GM19240 (cell line): ENCODE data around the gene SLC34A1.

ENCODE experiments used
- DNase-seq: peaks from one replicate; pipeline ENCODE4 v3.0.0; 2011; ENCODE audit warnings: low spot score; ENCODE audit not compliant: insufficient read length

The SLC34A1 gene

GRCh38 chr5:177430972-177431316 lies 46.7 kb downstream of the SLC34A1 start:
- DNase-seq = no peak

- DNase-seq = no peak
Observed at GRCh38 chr5:177431317-177432142, 47.3 kb downstream of the SLC34A1 start.

- no peak for DNase-seq
Observed at GRCh38 chr5:177432143-177432838, 48.1 kb downstream of the SLC34A1 start.

DNA sequence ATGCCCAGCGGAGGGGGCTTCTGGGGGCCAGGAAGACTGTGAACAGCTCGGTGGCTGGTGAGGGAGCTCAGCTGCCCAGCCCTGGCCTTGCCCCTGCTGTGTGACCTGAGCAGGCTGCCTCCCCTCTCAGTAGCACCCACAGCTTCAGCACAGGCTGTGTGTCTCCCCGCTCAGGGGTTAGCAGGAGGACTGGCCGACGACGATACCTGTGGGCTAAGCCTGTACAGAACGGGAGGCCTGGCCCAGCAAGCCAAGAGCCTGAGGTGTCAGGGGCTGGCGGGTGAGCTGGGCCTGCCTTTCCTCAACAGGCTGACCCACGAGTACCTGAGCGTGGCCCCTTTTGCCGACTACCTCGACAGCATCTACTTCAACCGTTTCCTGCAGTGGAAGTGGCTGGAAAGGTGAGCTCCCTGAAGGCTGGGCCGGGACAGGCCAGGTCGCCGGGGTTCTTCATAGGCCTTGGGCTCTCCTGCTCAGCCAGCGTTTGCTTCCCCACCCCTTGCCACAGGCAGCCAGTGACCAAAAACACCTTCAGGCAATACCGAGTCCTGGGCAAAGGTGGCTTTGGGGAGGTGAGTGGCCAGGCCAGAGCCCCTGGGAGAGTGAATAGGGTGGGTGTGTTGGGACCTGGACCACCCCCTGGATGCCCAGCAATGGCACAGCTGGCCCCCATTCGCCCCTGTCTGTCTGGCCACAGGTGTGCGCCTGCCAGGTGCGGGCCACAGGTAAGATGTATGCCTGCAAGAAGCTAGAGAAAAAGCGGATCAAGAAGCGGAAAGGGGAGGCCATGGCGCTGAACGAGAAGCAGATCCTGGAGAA lies 48.8 kb downstream of the SLC34A1 start:
- DNase-seq = no peak

DNA sequence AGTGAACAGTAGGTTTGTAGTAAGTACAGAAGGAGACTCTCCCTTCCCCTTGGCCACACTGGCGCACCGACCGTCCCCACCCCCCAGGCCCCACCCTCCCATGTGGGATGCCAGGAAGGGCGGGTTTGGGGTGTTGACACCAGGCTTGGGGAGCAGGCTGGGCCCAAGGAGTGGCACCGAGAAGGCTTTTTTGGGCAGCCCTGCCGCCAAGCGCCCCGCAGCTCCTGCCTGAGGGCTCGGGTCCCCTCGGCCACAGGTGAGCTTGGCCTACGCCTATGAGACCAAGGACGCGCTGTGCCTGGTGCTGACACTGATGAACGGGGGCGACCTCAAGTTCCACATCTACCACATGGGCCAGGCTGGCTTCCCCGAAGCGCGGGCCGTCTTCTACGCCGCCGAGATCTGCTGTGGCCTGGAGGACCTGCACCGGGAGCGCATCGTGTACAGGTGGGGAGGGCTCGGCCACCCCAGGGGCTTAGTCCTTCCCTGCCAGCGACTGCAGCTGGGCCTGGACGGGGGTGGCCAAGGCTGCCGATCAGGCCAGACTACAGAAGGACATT lies 49.5 kb downstream of the SLC34A1 start:
- no peak for DNase-seq

DNA sequence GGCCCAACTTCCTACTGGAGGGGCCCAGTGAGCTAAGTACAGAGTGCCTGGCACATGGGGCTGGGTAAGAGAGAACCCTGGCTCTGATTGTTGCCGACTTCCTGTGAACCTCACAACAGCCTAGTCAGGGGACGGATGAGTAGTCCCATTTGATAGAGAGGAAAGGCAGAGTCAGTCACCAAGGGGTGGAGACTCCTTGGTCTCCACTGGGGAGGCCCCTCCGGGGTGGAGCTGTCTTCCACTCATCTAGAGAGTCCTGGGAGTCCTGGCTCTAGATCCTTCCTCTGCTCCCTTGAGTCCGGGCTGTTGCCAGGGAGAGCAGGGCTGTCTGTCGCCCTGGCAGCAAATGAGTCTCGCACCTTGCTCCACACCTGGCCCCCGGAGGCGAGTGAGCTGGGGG lies 50.2 kb downstream of the SLC34A1 start:
- DNase-seq = no peak

DNA sequence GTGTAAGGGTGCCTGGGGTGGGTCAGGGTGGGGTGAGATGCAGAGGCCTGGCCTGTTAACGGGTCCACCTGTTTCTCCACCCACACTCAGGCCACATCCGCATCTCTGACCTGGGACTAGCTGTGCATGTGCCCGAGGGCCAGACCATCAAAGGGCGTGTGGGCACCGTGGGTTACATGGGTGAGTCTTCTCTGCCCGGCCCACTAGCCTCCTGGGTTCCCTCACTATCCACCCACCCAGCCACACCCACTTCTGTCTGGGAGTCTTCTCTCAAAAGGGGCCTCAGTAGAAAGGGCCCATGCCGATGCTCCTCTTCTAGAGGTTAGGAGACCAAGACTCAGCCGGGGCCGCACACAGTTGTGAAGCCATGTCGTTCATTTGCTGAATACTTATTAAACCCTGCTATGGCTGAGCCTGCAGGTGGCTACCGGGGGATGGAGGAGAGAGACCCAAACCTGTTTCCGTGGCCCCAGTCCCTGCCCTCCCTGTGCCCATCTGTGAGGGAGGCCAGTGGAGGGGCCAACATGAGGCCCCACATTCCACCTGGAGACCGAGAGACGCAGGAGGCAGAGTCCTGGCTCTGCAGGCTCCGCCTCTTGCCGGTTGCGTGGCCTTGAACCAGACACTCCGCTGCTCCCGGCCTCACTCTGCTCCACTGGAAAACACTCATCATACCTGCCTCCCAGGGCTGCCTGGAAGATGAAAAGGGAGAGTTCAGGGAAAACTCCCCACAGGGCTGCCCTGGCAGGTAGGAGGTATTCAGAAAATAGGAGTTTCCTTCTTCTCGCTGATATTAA lies 50.9 kb downstream of the SLC34A1 start:
- DNase-seq = no peak

DNA sequence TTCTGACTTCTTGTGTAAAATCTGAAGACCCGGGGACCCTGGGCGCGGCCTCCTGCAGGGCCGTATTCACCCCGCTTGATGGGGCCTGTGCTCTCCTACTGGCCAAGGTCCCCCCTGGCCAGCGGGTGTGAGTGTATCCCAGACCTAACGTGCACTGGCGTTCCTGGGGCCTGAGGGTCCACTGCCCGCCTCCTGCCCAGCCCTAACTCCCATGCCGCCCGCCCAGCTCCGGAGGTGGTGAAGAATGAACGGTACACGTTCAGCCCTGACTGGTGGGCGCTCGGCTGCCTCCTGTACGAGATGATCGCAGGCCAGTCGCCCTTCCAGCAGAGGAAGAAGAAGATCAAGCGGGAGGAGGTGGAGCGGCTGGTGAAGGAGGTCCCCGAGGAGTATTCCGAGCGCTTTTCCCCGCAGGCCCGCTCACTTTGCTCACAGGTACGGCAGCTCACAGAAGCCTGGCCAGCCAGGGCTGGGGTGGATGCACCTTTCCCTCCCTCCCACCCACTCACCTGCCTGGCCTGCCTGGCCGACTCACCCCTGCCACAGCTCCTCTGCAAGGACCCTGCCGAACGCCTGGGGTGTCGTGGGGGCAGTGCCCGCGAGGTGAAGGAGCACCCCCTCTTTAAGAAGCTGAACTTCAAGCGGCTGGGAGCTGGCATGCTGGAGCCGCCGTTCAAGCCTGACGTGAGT lies 51.8 kb downstream of the SLC34A1 start:
- no peak for DNase-seq

- DNase-seq = no peak
Observed at GRCh38 chr5:177437623-177438022, 53.4 kb downstream of the SLC34A1 start.

DNA sequence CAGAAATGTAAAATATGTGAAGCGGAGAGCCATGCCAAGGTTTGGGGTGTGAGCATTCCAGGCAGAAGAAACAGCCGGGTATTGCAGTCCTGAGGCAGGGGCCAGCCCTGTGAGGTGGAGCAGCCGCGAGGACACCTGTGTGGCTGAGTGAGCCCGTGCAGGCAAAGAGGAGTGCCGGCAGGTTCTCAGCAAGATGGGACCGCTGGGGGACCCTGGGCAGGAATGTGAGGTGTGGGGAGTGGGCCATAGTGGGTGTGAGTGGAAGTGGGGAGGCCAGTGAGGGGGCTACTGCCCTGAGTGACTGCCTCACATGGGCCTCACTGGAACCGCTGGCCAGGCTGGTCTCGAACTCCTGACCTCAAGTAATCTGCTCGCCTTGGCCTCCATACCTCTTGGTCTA lies 54.2 kb downstream of the SLC34A1 start:
- no peak for DNase-seq

DNA sequence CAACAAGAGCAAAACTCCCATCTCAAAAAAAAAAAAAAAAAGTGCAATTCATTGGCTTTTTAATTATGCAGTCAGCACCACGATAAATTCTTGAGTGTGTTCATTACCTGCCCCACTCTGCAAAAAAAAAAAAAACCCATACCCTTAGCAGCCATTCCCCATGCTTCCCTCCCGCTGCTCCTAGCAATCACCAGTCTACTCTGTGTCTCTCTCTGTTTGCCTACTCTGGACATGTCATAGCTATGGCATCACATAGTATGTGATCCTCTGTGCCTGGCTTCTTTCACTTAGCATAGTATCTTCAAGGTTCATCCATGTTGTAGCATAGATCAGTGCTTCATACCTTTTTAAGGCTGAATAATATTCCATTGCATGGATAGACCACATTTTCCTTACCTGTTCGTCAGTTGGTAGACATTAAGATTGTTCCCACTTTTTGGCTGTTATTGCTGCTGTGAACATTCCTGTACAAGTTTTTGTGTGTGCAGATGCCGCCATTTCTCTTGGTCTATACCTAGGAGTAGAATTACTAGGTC lies 55.4 kb downstream of the SLC34A1 start:
- no peak for DNase-seq

DNA sequence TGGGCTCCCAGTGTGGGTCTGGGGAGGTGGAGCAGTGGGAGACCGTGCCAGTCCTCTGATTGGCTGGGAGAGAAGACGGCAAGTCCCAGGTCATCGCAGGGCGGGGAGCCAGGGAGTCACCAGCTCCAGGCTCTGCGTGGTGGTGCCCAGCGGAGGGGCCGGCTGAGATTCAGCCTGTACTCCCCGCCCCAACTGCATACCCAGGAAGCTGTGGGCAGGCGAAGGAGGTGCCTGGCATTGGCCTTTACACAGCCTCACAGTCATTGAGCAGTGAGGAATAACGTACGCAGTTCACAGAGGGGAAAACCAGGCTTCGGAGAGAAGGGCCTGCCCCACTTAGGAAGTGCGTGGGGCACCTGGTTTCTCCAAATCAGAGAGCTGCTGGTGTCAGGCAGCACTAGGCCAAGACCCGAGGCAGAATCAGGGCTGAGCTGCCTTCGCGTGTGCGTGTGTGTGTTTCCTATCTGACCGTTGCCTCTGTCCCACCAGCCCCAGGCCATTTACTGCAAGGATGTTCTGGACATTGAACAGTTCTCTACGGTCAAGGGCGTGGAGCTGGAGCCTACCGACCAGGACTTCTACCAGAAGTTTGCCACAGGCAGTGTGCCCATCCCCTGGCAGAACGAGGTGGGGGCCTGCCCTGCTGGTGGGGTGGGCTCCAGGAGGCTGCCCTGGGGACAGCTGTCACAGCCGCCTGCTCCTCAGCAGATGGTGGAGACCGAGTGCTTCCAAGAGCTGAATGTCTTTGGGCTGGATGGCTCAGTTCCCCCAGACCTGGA lies 56.2 kb downstream of the SLC34A1 start:
- DNase-seq = no peak

DNA sequence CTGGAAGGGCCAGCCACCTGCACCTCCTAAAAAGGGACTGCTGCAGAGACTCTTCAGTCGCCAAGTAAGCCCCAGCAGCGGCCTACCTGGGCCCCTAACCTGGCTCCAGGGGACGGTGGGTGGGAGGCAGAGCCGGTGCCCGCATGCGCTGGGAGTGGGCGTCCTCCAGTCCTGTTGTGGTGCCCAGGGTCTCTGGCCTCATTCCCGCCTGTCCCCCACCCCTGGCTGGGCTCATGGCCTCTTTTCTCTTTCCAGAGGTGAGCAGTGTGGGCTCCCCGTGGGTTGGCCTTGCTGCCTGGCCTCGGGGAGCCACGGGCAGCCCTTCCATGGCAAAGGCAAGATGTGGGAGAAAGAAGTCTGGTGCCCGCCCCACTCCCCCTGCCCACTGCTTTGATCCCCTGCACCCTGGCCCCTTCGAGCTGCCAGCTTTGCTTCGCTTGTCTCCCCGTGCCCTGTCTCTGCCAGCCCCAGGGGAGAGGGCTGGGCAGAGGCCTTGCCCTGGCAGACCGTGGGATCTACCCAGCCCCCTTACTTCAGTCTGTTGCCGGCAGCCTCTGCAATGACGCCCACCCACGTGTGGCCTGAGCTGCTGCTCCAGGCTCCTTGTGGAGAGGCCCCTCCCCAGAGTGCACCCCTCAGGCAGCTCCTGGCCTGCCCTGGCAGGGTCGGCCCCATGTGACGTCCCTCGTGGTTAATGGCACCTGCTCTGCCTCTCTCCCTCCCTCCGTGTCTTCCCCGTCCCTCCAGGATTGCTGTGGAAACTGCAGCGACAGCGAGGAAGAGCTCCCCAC lies 57.0 kb downstream of the SLC34A1 start:
- no peak for DNase-seq

DNA sequence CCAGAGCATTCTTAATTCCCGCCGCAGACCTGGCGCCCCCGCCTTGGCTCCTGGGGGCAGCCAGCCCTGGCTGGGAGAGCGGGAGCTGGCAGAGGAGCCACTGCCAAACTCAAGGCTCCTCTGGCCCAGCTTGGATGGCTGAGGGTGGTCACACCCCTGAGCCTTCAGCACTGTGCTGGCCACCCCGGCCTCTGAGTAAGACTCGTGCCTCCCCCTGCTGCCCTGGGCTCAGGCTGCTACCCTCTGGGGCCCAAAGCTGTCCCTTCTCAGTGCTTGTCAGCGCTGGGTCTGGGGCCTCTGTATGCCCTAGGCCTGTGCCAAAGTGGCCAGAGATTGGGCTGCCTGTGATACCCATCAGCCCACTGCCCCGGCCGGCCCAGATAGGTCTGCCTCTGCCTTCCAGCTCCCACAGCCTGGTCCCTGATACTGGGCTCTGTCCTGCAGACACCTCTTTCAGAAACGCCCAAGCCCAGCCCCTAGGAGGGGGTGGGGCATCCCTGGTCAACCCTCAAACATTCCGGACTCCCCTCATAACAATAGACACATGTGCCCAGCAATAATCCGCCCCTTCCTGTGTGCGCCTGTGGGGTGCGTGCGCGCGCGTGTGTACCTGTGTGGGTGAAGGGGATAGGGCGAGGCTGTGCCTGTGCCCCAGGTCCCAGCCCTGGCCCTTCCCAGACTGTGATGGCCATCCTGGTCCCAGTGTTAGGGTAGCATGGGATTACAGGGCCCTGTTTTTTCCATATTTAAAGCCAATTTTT lies 58.0 kb downstream of the SLC34A1 start:
- no peak for DNase-seq

- DNase-seq = no peak
Observed at GRCh38 chr5:177443144-177443983, 59.1 kb downstream of the SLC34A1 start.

GRCh38 chr5:177444106-177445051 lies 60.1 kb downstream of the SLC34A1 start:
- no peak for DNase-seq
